ENCODE data around the gene LHCGR. TPM values are rescaled to one million over a fixed set of nuclear protein-coding genes. Genes with fewer than 3 reads are reported as not detected.

Gene LHCGR
- polyA plus RNA-seq, 1 of the 3 experiments (the other 2 are of a cell fraction): not detected

- Histone ChIP-seq H3F3A (replicated peaks; ENCODE audit: insufficient read depth) (no peaks in the 10 kb centered on the region), H3K36me3 (replicated peaks in 1 of 2; ENCODE audit: control insufficient read depth in 1 of 2, insufficient read depth in 2 of 2, low read length in 1 of 2) (no peaks in the 10 kb centered on the region), H2AFZ (ENCODE audit: low read depth) (no peak overlapping the region), H3K4me3 (ENCODE audit: low read depth in 2 of 2, low read length in 1 of 2) (no peak overlapping the region), H3K4me1 (ENCODE audit: control insufficient read depth in 1 of 2, insufficient read depth in 2 of 2, low read depth in 1 of 2, low read length in 1 of 2) (no peaks in the 10 kb centered on the region), H3K9me2 (no peaks in the 10 kb centered on the region), H3K9me3 (no peaks in the 10 kb centered on the region), H3K79me2 (ENCODE audit: insufficient read depth) (no peaks in the 10 kb centered on the region), H3K9ac (no peak overlapping the region), H3K27ac (ENCODE audit: low read depth in 2 of 2, low read length in 1 of 2) (no peak overlapping the region), H4K20me1 (ENCODE audit: insufficient read depth) (no peaks in the 10 kb centered on the region), H3K27me3 (ENCODE audit: insufficient read depth) (no peaks in the 10 kb centered on the region), H3K4me2 (no peak overlapping the region)
- ChIA-PET CTCF (interaction anchor here (0.8 kb wide), 1 partner anchor 12 kb away, joined by 3 read pairs; no protein-coding TSS in a partner anchor), POLR2A (no interaction called here)
- no peak for DNase-seq
- 45% methylated on average over 7 of the region's 7 CpGs for WGBS (ENCODE audit: low lambda C conversion rate)
- TF ChIP-seq RCOR1 (IDR thresholded peaks at IDR 0.05; ENCODE audit: low read length) (no peak), USF2 (IDR thresholded peaks at IDR 0.05; ENCODE audit: borderline replicate concordance, low read depth, low read length) (no peak), EZH2phosphoT487 (IDR thresholded peaks at IDR 0.05; ENCODE audit: borderline replicate concordance, low read depth) (no peak), RAD21 (IDR thresholded peaks at IDR 0.05; ENCODE audit: low read length) (no peak), EP300 (IDR thresholded peaks at IDR 0.05; ENCODE audit: borderline replicate concordance in 1 of 2, low read depth in 1 of 2, low read length in 1 of 2) (no peak), SMC3 (IDR thresholded peaks at IDR 0.05; ENCODE audit: low read depth, low read length) (no peak), NRF1 (IDR thresholded peaks at IDR 0.05; ENCODE audit: low read depth, low read length) (no peak), FOXJ3 (CRISPR knock-in tag; IDR thresholded peaks at IDR 0.05) (no peak)
These were observed 46.2 kb downstream of the LHCGR start for GRCh38 chr2:48709096-48710034.

DNA sequence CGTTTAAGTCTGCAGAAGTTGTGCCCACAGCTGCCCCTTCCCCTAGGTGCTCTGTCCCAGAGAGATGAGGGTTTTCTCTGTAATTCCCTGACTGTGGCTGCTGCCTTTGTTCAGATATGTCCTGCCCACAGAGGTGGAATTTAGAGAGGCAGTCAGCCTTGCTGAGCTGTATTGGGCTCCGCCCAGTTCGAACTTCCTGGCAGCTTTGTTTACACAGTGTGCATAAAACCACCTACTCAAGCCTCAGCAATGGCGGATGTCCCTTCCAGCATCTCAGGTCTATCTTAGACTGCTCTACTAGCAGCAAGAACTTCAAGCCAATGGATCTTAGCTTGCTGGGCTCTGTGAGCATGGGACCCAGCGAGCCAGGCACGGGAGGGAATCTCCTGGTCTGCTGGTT lies 48.1 kb downstream of the LHCGR start:
- Histone ChIP-seq H3K27me3 (ENCODE audit: insufficient read depth) (no peaks in the 10 kb centered on the region), H3K4me3 (ENCODE audit: low read depth in 2 of 2, low read length in 1 of 2) (no peak overlapping the region), H3K9ac (no peak overlapping the region), H3K9me2 (no peaks in the 10 kb centered on the region), H3K4me2 (no peak overlapping the region), H3F3A (replicated peaks; ENCODE audit: insufficient read depth) (no peaks in the 10 kb centered on the region), H3K36me3 (replicated peaks in 1 of 2; ENCODE audit: control insufficient read depth in 1 of 2, insufficient read depth in 2 of 2, low read length in 1 of 2) (no peaks in the 10 kb centered on the region), H2AFZ (ENCODE audit: low read depth) (no peak overlapping the region), H3K9me3 (no peaks in the 10 kb centered on the region), H4K20me1 (ENCODE audit: insufficient read depth) (no peaks in the 10 kb centered on the region), H3K27ac (ENCODE audit: low read depth in 2 of 2, low read length in 1 of 2) (no peak overlapping the region), H3K79me2 (ENCODE audit: insufficient read depth) (no peaks in the 10 kb centered on the region), H3K4me1 (ENCODE audit: control insufficient read depth in 1 of 2, insufficient read depth in 2 of 2, low read depth in 1 of 2, low read length in 1 of 2) (no peaks in the 10 kb centered on the region)
- POLR2A ChIA-PET: no interaction called here
- no peak for TF ChIP-seq TCF12 (IDR thresholded peaks at IDR 0.05)
- TF ChIP-seq YY1 (IDR thresholded peaks at IDR 0.05; ENCODE audit: low read depth): no peak
- TF ChIP-seq ELF1 (IDR thresholded peaks at IDR 0.05): no peak
- TF ChIP-seq TAF1 (IDR thresholded peaks at IDR 0.05; ENCODE audit: borderline replicate concordance, low read depth, low read length): no peak
- no peak for TF ChIP-seq POLR2AphosphoS5 (IDR thresholded peaks at IDR 0.05; ENCODE audit: low read depth, low read length)
- TF ChIP-seq EP300 (IDR thresholded peaks at IDR 0.05; ENCODE audit: borderline replicate concordance in 1 of 2, low read depth in 1 of 2, low read length in 1 of 2): no peak
- TF ChIP-seq SMC3 (IDR thresholded peaks at IDR 0.05; ENCODE audit: low read depth, low read length): no peak
- TF ChIP-seq CTCF (IDR thresholded peaks at IDR 0.05): no peak
- no peak for TF ChIP-seq GABPA (IDR thresholded peaks at IDR 0.05; ENCODE audit: low read depth)
- TF ChIP-seq FOSL2 (IDR thresholded peaks at IDR 0.05; ENCODE audit: borderline replicate concordance, low read depth): no peak
- TF ChIP-seq, protein P1, sequence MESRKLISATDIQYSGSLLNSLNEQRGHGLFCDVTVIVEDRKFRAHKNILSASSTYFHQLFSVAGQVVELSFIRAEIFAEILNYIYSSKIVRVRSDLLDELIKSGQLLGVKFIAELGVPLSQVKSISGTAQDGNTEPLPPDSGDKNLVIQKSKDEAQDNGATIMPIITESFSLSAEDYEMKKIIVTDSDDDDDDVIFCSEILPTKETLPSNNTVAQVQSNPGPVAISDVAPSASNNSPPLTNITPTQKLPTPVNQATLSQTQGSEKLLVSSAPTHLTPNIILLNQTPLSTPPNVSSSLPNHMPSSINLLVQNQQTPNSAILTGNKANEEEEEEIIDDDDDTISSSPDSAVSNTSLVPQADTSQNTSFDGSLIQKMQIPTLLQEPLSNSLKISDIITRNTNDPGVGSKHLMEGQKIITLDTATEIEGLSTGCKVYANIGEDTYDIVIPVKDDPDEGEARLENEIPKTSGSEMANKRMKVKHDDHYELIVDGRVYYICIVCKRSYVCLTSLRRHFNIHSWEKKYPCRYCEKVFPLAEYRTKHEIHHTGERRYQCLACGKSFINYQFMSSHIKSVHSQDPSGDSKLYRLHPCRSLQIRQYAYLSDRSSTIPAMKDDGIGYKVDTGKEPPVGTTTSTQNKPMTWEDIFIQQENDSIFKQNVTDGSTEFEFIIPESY (IDR thresholded peaks at IDR 0.05; ENCODE audit: borderline replicate concordance, low read depth): no peak
- TF ChIP-seq MXI1 (IDR thresholded peaks at IDR 0.05; ENCODE audit: low read depth, low read length): no peak
- TF ChIP-seq CHD2 (IDR thresholded peaks at IDR 0.05; ENCODE audit: low read length, partially characterized antibody): no peak
- WGBS (ENCODE audit: low lambda C conversion rate): 20% methylated on average over 2 of the region's 6 CpGs
- CTCF ChIA-PET: interaction anchor here (0.9 to 1.3 kb wide), 2 partner anchors 10 to 60 kb away, joined by 3 read pairs; no protein-coding TSS in a partner anchor
- DNase-seq: no peak
